Fibroblast of peridontal ligament (primary cell): Measurements from ENCODE around the gene WDR38.

ENCODE experiments used
- DNase-seq: peaks from one replicate; pipeline ENCODE4 v3.0.0-alpha.2; 2010; ENCODE audit errors: extremely low read depth

Gene WDR38, protein sequence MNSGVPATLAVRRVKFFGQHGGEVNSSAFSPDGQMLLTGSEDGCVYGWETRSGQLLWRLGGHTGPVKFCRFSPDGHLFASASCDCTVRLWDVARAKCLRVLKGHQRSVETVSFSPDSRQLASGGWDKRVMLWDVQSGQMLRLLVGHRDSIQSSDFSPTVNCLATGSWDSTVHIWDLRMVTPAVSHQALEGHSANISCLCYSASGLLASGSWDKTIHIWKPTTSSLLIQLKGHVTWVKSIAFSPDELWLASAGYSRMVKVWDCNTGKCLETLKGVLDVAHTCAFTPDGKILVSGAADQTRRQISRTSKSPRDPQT

GRCh38 chr9:124852829-124853531, at the start of gene WDR38:
Gene WDR38 (plus strand): TSS chr9:124853460. CDS start chr9:124853532, 72 bp downstream.
- peak; percentile 54 for DNase-seq

DNA sequence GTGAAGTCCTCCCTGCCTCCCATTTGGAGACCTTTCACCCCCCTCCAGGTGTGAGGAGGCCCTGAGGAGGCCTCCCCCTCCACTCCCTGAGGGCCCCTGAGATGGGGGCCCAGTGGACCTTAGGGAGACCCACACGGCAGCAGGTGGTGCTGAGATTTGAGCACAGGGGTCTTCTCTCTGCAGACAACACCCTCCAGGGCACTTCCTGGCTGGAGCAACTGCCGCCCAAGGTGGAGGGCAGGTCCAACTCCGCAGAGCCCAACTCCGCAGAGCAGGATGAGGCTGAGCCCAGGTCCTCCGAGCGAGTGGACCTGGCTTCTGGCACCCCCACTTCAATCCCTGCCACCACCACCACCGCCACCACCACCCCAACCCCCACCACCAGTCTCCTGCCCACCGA, 49.3 kb upstream of the WDR38 start:
- no peak for DNase-seq

GRCh38 chr9:124805186-124805585, 48.1 kb upstream of the WDR38 start:
- DNase-seq = no peak

DNA sequence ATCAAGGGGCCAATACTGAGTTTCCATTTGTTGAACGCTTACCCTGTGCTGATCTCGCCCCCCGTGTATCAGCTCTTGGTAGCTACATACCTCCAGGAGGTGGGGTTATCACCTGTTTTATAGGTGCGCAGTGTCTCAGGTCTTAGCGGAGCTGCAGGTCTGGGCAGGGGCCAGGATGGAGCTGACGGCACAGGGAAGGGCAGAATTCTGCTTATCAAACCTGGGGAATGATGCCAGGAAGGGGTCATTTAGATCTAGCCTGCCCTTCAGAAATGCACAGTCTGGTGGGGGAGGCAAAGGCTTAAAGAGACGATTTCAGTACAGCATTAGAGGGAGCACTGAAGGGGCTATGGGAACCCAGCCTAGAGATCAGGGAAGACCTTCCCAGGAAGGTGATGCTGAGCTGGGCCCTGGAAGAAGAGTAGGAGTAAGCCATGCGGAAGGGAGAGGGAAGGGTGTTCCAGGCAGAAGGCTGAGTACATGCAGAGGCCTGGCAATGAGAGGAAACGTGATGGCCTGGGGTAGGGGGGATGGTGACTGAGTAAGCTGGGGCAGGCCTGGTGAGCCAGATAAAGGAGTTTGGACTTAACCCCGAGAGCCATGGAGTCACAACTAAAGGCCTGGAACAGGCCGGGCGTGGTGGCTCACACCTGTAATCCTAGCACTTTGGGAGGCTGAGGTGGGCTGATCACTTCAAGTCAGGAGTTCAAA, 44.9 kb upstream of the WDR38 start:
- DNase-seq = no peak

GRCh38 chr9:124809211-124809610, 44.0 kb upstream of the WDR38 start:
- DNase-seq = no peak

DNA sequence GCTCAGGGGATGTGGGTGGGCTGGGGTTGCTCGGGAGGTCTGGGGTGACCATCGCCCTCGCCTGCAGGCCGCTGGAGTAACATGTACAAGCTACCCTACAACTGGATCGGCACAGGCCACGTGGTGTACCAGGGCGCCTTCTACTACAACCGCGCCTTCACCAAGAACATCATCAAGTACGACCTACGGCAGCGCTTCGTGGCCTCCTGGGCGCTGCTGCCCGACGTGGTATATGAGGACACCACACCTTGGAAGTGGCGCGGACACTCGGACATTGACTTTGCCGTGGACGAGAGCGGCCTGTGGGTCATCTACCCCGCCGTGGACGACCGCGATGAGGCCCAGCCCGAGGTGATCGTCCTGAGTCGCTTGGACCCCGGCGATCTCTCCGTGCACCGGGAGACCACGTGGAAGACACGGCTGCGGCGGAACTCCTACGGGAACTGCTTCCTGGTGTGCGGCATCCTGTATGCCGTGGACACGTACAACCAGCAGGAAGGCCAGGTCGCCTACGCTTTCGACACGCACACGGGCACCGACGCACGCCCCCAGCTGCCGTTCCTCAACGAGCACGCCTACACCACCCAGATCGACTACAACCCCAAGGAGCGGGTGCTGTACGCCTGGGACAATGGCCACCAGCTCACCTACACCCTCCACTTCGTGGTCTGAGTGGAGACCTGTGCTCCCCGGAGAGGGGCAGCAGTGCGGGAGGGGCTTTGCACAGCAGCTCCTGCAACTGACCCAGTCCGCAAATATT, 43.3 kb upstream of the WDR38 start:
- no peak for DNase-seq

- DNase-seq = no peak
Measured at GRCh38 chr9:124810663-124811355, 42.5 kb upstream of the WDR38 start.

GRCh38 chr9:124812441-124812876, 40.8 kb upstream of the WDR38 start:
- DNase-seq = peak; percentile 91

GRCh38 chr9:124813041-124813440, 40.2 kb upstream of the WDR38 start:
- no peak for DNase-seq

- DNase-seq = no peak
Measured at GRCh38 chr9:124813501-124814163, 39.6 kb upstream of the WDR38 start.

DNA sequence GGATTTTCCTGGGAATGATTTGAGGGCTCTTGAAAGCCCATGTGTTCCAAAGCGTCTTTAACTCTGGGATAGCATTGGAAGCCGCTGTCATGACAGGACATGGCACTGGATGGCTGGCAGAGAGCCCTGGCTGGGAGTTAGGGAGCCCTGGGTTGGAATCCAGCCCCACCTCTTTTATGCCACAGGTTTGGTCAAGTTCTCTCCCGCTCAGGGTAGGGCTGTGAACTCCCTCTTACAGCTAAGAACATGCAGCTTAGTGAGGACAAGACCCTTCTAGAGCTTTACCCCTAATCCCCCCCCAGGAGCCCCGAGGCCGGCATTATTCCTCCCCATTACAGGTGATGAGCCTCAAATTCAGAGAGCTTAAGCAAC, 39.1 kb upstream of the WDR38 start:
- DNase-seq = no peak

DNA sequence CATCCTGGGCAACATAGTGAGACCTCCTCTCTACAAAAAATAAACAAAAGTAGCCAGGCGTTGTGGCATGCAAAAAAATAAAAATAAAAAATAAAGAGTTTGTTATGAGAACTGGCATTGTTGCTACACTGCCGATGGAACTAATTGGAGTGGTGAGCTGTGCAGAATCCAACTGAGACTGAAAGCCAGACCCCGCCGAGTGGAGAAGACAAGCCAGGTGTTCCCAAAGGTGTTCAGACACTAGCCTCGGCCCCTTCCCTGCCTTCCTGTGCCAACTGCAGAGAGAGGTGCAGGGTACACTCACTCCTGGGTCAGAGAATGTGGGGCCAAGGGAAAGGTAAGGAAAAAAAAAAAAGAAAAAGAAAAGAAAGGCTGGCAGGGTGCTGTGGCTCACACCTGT, 37.7 kb upstream of the WDR38 start:
- DNase-seq = no peak

DNA sequence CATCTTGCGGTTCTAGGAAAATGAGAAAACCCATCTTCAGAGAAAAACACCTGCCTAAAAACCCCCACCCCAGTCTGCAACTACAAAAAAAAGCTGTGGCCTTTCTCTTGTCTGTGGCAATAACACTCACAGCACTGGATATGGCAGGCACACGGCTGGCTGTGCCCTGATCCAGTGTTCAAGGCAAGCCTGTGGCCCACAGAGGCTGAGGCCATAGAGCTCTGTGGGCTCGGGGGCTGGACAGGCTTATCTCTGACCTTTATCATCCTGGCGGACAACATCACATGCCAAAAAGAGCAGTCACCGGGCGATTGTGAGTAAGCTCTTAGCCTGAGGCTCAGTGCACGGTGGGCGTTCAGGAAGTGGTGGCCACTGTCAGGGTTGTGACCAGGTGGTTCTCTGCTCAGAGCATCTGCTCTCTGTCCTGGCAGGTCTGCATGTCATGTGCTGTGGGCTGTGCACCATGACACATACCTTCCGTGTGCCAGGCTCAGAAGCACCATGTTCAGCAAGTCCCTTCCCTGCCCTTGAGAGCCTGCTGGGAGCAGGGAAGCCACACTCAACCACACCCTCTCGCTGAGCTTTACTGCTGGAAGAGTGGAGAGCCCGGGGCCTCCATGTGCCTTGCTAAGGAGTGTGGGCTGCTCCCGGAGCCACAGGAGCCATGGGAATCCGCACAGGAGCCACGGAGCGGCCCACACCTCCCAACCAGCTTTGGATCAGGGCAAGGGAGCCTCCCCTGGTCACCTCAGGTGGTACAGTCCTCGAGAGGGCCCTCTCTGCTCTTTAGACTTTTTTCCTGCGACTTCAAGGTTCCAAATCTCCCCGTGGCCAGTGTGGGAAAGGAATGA, 34.6 kb upstream of the WDR38 start:
- no peak for DNase-seq

GRCh38 chr9:124820698-124821623, 32.3 kb upstream of the WDR38 start:
- DNase-seq = no peak

- DNase-seq = no peak
Measured at GRCh38 chr9:124828489-124829333, 24.5 kb upstream of the WDR38 start.

GRCh38 chr9:124829334-124829669, 24.0 kb upstream of the WDR38 start:
- DNase-seq = no peak

- DNase-seq = no peak
Measured at GRCh38 chr9:124830593-124830992, 22.7 kb upstream of the WDR38 start.
